ENCODE results near the gene PPM1B.

GRCh38 chr2:44190526-44190925 is 21.9 kb downstream of the PPM1B start:
- TF ChIP-seq POLR2A (IDR thresholded peaks at IDR 0.05) (no peak), CTCF (IDR thresholded peaks at IDR 0.05) (no peak)

All from heart left ventricle (tissue), 13 donors.